RKO (cell line): ENCODE results near the gene KCNIP4.

Experiments
- DNase-seq: peaks from one replicate; pipeline ENCODE4 v3.0.0-alpha.2; 2016; ENCODE audit warnings: low spot score

KCNIP4 gene

GRCh38 chr4:21181716-21182115 lies 766.9 kb downstream of the KCNIP4 start:
- no peak for DNase-seq

- no peak for DNase-seq
Observed at GRCh38 chr4:21177871-21178270, 770.7 kb downstream of the KCNIP4 start.

- no peak for DNase-seq
Observed at GRCh38 chr4:21177092-21177491, 771.5 kb downstream of the KCNIP4 start.

DNA sequence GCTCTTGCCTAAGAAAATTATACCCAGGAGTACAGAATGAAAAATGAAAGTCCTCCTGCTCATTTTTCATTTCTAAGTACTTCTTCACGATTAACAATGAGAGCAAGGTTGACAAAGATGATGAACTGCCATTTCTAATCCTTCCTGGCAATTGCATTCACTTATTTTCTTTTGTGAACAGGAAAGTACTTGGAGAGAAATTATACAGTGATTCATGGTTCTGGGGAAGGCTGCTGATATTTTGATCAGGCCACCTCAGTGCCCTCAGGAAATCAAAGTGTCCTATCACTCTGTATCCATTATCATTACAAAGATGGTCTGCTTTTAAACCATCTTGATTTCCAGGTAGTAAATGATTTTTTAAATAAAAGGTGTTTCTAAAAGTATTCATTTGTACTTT lies 780.9 kb downstream of the KCNIP4 start:
- DNase-seq, result no peak

DNA sequence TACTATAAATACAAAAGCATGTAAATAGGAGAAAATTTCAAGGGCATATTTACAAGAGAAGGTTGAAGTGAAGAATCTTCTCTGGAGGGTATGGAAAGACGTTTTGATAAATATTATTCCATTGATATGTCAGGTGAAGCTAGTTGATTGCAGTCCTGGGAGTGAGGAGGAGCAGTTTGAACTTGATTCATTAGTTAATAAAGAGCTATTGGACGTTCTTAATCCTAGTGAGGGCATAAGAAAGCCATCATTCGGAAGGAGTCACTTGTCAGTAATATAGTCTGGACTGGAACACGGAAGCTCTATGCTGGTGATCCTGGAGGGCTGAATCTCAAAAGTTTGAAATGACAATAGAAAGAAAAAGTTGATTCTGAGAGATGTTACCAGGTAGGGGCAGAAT lies 793.2 kb downstream of the KCNIP4 start:
- DNase-seq, result no peak

- DNase-seq, result no peak
Observed at GRCh38 chr4:21139327-21139726, 809.2 kb downstream of the KCNIP4 start.

- no peak for DNase-seq
Observed at GRCh38 chr4:21136051-21136630, 812.4 kb downstream of the KCNIP4 start.

DNA sequence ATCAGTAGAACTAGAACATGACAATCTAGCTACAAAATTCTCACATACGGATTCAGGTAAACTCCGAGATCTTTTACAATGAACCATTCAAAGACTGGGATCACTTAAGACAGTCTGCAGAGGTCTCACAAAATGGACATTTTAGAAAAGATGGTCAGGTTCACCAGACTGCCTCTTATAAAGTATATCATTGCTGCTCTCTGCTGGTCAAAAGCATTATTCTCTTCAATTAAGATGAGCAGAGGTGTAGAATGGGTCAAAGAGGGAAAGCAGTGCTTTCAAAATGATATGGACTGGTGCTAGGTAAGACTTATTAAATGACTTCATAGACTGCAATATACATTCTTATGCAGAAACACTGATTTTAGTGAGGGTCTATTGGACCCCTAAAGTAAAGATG lies 813.6 kb downstream of the KCNIP4 start:
- DNase-seq, result peak; percentile 42

- no peak for DNase-seq
Observed at GRCh38 chr4:21130606-21131005, 818.0 kb downstream of the KCNIP4 start.

- DNase-seq, result no peak
Observed at GRCh38 chr4:21126014-21126512, 822.5 kb downstream of the KCNIP4 start.

DNA sequence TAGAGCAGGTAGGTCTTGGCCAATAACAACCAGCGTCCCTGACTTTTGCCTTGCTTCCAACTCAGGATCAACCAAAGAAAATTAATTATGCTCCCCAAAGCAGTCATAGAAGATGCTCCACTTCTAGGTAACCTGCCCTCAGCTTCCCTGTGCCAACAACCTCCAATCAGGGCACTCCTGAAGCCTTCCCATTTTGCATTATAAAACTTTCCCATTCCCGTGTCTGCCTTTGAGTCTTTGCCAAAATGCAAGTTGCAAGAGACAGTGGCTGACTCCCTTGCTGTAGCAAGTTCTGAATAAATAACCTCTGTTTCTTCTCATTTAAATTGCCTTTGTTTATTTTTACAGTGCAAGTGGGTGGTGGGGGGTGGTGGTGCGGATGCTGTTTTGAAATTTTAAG lies 830.3 kb downstream of the KCNIP4 start:
- no peak for DNase-seq

DNA sequence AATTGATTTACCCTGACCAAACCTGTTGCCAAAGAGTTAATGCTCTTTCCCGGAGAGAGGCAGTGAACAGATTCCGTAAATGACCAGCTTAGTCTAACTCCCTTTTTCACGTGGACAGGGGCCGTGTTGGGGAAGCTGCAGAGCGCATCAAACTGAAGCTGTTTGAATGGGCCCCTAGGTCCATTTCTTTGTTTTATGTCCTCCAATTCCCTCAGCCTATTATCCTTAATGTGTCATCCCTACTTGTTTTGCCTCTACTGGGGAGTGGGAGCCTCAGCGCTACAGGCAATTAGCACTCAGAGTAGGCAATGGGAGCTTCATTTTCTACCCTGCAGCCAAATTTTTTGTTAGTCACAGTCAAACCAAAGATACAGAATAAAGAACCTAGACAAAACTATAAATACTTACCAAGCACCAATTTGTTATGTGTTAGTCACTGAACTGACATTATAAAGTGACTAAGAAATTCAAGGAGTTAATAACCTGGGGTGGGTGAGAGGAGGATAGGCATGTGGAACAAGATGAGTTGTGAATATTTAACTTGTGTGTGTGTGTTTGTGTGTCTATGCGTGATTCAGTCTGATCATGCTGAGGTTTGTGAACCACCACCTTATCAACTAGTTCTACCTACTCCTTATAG lies 830.9 kb downstream of the KCNIP4 start:
- no peak for DNase-seq

DNA sequence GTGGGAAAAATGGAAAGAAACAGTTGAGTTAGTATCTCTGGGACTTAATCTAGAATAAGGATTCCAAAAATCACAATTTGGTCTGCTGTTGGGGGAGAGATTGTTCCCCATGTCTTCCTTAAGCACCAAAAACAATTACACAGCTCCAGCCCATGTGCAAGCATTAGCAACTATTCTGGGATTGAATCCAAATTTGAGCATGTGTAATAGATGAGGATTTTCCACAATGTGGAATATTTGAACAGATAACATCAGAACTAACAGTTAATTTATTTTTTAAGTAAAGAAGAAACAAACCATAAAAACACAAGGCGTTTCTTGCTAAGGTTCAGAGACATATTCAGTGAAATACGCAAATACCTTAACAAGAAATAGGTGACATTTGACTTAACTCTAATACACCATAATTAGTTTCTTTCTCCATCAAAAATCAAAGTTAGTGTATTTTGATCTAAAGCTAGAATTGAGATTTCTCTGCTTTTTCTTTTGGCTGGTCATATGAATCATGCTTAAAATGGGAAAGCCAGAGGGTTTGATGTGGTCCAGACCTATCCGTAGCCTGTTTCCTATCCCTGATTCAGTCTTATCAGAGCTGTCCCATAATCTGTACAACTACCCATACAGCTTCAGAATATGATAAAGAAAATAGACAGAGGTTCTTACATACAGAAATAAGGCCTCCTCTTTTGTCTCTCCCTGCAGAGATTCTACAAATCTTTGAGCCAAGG lies 834.9 kb downstream of the KCNIP4 start:
- DNase-seq, result no peak

- DNase-seq, result no peak
Observed at GRCh38 chr4:21102667-21103066, 845.9 kb downstream of the KCNIP4 start.

DNA sequence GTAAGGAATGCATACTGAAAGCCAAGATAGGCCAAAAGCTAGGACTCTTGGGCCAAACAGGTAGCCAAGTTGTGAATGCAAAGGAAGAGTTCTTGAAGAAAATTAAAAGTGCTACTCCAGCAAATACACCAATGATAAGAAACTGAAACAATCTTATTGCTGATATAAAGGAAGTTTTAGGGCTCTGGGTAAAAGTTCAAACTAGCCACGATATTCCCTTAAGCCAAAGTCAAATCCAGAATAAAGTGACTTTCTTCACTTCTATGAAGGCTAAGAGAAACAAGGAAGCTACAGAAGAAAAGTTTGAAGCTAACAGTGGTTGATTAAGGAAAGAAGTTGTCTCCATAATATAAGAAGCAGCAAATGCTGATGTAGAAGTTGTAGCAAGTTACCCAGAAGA lies 850.7 kb downstream of the KCNIP4 start:
- no peak for DNase-seq

GRCh38 chr4:21097026-21097425 lies 851.5 kb downstream of the KCNIP4 start:
- no peak for DNase-seq

DNA sequence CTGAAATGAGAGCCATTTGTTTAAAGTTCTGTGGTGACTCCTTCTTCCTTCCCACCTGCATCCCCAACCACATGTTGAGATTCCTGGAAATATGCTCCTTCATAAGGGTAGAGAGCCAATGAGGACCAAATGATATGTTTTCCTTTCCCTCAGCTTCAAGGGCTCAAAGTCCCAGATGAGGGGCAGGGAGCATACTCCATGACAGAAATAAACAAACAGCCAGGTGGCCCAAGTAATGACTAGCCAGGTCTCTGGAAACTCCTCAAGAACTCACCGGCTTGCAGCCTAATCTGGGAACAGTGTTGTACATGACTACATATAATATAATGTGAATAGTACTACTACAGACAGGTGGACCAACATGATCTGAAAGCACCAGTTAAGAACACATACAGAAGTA lies 856.0 kb downstream of the KCNIP4 start:
- no peak for DNase-seq

- no peak for DNase-seq
Observed at GRCh38 chr4:21090094-21090666, 858.4 kb downstream of the KCNIP4 start.

- DNase-seq, result no peak
Observed at GRCh38 chr4:21083413-21083812, 865.2 kb downstream of the KCNIP4 start.

- DNase-seq, result no peak
Observed at GRCh38 chr4:21077967-21078366, 870.6 kb downstream of the KCNIP4 start.

GRCh38 chr4:21067351-21067750 lies 881.2 kb downstream of the KCNIP4 start:
- DNase-seq, result no peak

GRCh38 chr4:21061902-21062301 lies 886.7 kb downstream of the KCNIP4 start:
- DNase-seq, result no peak

DNA sequence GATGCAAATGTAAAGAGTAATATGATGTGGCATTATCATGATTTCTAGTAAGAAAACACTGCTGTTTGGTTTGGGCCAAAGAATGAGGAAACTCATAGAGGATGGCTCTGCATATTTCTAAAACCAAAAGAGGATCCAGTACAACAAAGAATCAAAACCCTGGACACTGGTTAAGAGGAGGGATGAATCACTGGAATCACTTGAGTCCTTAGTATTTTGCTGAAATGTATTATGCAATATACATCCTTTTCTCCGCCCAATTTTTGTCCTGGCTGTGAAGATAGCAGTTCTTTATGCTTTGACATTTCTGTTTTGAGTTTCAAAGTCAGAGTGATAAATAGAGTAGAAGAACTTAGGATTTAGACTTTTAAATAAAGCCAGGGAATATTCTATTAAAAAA lies 902.4 kb downstream of the KCNIP4 start:
- no peak for DNase-seq
